GM18907 (cell line): ENCODE results near the gene PAK1IP1.
A peak's percentile ranks its signal among the peaks of the same experiment; 100 is the strongest.
"Not testable (repeated sequence)": the region's sequence is repeated elsewhere in the genome, so short reads cannot be mapped to it uniquely, and the experiment has no call there.

ENCODE experiments used
- ATAC-seq: cut with Tn5 transposase; IDR thresholded peaks from one replicate; pipeline ENCODE4 v1.9.1; 2021; ENCODE audit warnings: mild to moderate bottlenecking, moderate library complexity; ENCODE audit not compliant: unreplicated experiment

PAK1IP1 gene

DNA sequence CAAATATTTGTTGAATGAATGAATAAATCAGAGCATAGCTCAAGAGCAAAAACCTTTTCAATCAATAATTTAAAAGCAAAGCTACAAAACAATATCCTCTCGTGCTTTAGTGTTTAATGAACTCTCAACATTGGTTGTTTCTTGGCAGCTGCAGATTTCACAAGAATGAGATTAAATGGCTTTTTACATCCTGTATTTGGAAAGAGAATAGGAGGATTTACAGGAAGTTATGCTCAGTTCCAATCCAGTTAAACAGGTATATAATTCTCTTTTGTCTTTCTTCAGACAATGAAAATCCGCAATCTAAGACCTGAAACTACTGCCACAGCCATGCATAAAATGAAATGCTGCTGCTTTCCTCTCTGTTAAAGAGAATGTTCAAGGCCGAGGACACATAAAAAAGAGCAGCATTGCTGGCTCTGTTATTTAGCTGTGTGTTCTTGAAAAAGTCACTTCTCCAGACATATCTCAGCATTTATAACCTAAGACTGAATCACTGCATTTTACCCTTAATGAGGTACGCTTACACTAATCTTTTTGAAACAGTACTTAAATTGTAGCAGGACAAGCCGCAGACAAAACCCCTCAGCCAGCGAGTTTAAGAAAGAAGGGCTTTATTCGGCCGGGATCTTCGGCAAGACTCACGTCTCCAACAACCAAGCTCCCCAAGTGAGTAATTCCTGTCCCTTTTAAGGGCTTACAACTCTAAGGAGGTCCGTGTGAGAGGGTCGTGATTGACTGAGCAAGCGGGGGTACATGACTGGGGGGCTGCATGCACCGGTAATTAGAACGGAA is 3.9 kb upstream of the PAK1IP1 start:
- ATAC-seq: no peak

DNA sequence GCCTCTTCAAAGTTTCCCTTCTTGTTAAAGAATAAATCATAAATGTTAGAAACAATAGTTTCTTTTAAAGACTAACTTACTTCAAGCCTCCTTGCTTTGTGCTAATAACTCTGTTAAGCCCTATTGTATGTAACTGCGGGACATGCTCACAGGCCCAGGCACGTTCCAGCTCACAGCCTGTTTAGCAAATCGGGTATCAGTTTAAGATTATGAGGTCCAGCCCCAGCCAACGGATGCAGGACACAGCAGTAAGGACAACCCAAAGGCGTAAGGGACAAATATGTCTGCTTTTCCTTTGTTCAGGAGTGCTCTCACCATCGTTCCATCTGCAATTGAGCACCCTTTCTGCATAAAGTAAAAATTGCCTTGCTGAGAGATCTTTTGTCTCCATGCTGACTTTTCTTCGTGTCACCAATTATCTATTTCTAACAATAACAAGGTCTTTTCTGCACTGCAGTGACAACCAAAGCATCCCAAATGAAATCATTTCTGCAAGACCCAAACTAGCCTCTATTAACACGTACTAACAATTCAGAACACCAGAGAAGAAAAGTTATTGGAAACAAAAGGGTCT is 1.7 kb upstream of the PAK1IP1 start:
- ATAC-seq: no peak

DNA sequence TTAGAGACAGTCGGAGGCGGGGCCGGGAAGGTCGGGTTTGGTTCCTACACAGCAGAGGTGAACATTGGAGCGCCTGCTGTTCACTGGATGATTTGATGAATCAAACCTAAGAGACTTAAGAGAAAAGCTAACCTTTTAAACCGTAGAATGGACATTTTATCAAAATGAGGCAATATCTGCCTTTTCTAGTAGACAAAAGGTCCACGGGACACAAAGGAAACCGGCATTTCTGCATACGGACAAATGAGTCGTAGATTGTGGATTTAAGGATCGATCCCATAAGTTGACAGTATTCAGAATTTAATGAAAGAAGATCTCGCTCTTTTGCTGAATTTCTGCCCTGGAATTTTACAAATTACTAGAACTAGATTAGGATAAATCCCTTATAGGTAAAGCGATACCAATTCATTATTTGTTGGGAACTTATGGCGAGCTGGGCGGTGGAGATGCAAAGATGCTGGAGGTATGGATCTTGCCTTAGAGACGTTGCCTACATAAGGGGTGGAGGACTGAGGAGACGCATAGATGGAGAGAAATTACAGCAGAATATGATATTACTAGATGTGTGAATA is 400 bp downstream of the PAK1IP1 start:
- ATAC-seq: peak; percentile 1

DNA sequence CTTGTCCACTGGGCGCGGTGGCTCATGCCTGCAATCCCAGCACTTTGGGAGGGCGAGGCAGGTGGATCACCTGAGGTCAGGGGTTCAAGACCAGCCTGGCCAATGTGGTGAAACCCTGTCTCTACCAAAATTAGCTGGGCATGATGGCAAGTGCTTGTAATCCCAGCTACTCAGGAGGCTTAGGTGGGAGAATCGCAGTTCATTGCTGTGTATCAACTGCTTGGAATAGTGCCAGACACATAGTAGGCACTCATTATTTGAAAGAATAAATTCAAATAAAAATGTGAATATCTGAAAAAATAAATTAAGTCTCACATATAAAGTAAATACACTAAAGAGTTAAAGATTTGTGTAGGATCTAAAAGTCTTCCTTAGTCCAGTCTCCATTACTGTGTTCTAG is 1.9 kb downstream of the PAK1IP1 start:
- ATAC-seq: no peak

DNA sequence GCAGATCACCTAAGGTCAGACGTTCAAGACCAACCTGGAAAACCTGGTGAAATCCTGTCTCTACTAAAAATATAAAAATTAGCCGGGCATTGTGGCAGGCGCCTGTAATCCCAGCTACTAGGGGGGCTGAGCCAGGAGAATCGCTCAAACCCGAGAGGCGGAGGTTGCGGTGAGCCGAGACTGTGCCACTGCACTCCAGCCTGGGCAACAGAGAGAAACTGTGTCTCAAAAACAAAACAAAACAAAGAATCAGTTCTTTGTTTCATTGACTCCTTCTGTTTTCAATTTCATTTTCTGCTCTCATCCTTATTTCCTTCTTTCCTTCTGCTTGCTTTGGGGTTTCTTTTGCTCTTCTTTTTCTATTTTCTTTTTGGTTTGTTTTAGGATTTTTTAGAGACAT is 19.2 kb downstream of the PAK1IP1 start:
- ATAC-seq: no peak

DNA sequence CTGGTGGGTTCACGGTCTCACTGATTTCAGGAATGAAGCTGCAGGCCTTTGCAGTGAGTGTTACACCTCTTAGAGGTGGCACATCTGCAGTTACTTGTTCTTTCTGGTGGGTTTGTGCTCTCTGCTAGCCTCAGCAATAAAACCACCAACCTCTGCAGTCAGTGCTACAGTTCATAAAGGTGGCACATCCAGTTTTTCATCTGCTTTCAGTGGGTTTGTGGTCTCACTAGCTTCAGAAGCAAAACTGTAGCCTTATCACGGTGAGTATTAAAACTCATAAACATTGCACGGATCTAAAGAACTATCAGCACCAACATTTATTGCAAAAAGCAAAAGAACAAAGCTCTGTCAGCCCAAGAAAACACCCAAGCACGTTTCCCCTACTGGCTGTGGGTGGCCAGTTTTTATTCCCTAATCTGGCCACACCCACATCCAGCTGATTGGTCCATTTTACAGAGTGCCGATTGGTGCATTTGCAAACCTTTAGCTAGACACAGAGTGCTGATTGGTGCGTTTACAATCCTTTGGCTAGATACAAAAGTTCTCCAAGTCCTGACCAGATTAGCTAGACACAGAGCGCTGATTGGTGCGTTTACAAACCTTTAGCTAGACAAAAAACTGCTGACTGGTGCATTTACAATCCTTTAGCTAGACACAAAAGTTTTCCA is 24.7 kb downstream of the PAK1IP1 start:
- no peak for ATAC-seq

DNA sequence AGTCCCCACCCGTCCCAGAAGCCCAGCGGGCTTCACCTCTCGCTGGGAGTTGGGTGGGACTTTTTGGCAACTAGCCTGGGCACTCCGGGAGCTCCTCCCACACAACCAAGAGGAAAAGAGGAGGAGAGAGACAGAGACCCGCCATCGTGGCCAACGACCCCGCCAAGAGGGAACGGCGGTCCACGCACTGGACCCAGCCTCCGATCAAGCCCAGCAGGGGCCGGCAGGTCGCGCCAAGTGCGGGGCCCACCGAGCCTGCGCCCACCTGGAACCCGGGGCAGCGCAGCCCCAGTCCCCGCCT is 25.1 kb downstream of the PAK1IP1 start:
- no peak for ATAC-seq

DNA sequence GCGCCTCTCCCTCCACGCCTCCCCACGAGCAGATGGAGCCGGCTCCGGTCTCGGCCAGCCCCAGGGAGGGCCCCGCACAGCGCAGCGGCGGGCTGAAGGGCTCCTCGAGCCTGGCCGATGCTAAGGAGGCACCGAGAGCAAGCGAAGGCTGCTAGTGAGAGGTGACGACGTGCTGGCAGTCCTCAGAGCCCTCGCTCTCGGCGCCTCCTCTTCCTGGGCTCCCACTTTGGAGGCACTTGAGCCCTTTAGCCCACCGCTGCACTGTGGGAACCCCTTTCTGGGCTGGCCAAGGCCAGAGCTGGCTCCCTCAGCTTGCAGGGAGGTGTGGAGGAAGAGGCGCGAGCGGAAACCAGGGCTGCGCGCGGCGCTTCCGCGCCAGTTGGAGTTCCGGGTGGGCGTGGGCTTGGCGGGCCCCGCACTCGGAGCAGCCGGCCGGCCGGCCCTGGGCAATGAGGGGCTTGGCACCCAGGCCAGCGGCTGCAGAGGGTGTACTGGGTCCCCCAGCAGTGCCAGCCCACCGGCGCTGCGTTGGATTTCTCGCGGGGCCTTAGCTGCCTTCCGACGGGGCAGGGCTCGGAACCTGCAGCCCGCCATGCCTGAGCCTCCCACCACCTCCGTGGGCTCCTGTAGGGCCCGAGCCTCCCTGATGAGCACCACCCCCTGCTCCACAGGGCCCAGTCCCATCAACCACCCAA is 25.6 kb downstream of the PAK1IP1 start:
- ATAC-seq: peak; percentile 34

DNA sequence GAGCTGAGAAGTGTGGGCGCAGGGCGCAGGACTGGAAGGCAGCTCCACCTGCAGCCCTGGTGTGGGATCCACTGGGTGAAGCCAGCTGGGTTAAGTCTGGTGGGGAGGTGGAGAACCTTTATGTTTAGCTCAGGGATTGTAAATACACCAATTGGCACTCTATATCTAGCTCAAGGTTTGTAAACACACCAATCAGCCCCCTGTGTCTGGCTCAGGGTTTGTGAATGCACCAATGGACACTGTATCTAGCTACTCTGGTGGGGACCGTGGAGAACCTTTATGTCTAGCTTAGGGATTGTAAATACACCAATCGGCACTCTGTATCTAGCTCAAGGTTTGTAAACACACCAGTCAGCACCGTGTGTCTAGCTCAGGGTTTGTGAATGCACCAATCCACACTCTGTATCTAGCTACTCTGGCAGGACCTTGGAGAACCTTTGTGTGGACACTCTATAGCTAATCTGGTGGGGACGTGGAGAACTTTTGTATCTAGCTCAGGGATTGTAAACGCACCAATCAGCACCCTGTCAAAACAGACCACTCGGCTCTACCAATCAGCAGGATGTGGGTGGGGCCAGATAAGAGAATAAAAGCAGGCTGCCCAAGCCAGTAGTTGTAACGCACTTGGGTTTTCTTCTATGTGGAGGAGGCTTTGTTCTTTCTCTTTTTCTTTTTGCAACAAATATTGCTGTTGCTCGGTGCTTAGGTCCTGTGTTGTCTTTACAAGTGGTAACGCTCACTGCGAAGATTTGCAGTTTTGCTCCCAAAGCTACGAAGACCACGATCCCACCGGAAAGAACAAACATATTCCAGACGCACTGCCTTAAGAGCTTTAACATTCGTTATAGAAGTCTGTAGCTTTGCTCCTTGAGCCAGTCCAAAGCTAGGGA is 26.4 kb downstream of the PAK1IP1 start:
- not testable (repeated sequence) for ATAC-seq

DNA sequence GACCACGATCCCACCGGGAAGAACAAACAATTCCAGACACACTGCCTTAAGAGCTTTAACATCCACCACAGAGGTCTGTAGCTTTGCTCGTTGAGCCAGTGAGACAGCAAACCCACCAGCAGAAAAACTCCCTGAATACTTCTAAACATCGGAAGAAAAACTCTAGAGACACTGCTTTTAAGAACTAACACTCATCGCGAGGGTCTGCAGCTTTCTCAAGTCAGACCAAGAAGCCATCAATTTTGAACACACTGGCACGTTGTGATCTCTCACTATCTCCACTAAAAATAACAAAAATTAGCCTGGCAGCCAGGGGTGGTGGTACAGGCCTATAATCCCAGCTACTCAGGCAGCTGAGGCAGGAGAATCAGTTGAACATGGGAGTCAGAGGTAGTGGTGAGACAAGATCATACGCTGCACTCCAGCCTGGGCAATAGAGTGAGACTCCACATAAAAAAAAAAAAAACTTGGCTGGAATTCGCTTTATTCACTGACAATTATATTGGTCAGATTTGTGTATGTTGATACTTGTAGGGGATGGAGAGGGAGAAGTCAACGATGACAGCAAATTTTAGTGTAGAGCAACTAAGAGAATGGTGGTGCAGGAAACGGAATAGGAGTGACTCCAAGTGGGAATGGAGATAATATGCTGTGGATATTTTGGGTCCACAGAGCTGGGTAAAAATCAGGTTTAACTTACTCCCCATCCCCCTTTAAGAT is 27.2 kb downstream of the PAK1IP1 start:
- ATAC-seq: no peak

DNA sequence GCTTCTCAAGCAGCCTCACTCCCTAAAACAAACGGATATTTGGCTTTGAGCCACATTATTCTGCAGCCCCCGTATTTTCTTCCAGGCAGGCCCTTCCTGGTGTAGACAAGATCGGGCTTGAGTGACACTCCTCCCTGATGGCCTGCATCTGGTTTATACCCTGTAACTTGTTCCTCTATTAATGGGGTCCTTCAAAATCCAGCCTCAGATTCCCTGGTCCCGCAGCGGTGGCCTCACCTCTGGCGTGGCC is 27.7 kb downstream of the PAK1IP1 start:
- ATAC-seq: no peak

DNA sequence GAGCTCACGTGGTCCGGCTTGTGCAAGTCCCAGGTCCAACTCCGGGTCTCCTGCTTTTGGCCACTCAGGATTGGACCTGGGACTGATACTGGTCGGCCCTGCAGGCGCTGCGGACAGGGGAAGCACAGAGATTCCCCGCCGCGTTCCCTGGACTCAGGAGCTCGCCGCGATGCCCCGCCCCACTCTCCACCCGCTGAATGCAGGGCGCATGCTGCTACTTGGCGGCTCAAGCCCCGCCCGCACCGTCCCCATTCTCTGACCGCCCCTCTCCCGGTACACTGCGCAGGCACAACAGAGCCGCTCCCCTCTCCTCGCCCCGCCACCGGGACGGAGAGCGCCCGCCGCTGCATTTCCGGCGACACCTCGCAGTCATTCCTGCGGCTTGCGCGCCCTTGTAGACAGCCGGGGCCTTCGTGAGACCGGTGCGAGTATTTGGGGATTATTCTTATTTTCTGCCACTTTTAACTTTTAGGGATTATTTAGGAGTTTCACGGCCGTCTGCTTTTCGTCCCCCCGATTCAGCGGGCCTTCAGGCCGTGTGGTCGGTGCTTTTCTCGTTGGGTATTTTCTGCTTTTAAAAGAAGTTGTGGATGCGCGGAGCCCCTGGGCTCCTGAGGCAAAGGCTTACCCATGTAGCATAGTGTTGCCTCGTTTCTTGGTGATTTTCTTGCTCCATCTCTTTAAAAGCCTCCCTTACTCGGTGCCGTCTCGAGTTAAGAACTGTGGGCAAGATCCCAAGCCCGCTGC is 28.2 kb downstream of the PAK1IP1 start, which contains the start of gene TMEM14C:
Gene TMEM14C (plus strand): TSS at position 251 of the 747 bp plus-strand sequence. CDS start 1,544 bp downstream, outside the sequence.
- ATAC-seq: peak; percentile 96

DNA sequence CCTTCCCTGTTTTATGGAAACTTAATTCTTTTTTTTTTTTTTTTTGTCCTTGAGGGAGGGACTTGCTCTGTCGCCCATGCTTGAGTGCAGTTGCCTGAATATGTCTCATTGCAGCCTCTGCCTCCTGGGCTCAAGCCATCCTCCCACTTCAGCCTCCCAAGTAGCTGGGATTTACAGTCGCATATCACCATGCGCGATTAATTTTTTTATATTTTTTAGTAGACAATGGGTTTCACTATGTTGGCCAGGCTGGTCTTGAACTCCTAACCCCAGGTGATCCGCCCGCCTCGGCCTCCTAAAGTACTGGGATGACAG is 28.8 kb downstream of the PAK1IP1 start:
- ATAC-seq: no peak

DNA sequence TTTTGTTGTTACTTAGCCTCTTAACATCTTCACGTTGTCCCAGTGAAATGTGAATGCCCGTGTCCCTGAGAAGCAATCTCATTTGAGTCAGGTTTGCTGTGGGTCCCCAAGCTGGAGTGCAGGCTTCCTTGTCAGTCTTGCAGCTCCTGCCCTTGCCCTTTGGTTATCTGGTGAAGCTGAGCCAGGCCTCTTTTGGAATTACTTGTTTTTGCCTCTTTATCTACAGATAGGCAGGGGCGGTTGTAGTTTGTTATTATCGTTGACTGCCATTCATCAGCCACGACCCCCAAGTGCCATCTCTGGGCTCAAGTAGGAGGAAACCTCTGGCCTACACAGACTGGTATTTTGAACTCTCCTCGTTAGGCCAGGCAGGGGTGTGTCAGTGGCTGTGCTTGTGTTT is 30.3 kb downstream of the PAK1IP1 start:
- no peak for ATAC-seq

DNA sequence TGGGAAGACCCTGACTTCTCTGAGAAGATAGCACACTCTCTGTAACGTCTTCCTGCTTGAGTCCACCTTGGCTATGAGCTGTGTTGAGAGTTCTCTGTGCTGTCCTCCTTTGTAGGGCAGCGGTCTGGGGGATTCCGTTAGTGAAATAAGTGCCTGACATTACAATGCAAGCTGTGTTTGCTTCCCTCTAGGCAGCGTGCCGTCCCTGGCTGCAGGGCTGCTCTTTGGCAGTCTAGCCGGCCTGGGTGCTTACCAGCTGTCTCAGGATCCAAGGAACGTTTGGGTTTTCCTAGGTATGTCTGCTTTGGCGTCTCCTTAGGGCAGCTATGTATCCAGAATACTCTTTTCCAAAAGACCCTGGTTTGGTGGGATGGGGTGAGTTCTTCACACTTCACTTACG is 30.9 kb downstream of the PAK1IP1 start:
- no peak for ATAC-seq

DNA sequence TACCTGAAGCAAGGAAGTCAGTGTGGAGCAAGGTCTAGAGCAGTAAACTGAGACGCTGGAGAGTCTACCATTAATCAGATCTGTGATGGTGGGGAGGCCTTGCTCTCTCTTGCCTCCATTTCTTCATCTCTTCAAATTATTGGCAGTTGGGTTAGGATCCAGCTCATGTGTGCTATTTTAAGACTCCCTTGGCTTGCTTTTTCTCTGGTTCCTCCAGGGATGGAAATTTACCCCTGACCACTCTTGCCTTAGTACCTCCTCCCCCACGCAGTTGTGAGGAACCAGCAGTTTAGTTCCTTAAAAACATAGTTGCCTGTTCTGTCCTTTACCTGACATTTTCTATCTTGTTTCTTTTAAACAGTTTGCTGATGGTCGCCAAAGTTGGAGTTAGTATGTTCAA is 35.5 kb downstream of the PAK1IP1 start:
- no peak for ATAC-seq

DNA sequence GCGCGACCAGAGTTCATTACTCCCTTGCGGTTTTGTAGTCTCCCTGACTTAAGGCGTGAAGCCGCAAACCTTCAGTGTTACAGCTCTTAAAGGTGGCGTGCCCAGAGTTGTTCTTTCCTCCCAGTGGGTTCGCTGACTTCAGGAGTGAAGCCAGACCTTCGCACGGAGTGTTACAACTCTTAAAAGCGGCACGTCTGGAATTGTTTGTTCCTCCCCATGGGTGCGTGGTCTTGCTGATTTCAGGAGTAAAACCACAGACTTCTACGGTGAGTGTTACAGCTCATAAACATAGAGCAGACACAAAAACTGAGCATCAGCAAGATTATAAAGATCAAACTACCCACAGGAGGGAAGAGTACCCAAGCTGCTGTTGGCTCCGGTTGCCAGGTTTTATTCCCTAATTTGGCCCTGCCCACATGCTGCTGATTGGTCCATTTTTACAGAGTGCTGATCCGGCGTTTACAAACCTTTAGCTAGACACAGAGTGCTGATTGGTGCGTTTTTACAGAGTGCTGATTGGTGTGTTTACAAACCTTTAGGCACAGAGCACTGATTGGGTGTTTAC is 38.5 kb downstream of the PAK1IP1 start:
- ATAC-seq: no peak

DNA sequence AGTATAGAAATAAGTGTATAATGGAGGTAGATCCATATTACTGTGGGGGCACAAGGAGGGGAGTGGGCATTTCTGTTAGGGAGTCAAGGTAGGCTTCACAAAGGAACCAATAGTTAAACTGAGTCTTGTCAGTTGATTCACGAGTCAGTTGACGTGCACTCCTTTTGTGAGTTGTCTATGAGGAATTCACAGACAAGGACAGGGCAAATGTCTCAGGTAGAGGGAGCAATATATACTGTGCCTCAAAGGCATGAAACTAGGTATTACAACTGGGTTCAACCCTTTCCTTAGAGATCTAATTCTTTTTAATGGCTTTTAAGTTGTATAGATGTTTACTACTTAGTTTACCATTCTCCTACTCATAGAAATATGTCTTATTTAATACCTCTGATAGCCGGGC is 39.1 kb downstream of the PAK1IP1 start:
- no peak for ATAC-seq

DNA sequence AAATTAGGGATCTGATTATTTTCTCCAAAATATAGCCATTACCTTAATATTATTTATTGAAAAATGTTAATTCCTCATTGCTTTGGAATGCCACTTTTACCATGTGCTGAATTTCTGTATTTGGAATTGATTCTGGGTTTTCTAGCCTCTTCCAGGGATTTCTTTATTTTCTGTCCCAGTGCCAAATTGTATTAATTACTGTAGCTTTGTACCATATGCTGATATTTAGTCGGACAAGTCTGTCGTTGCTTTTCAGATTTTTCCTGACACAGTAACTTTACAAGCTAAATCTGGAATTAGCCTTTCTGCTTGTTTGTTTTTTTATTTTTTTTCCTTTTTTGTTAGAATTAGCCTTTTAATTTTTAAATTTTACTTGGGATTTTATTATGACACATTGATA is 42.0 kb downstream of the PAK1IP1 start:
- ATAC-seq: no peak
